PC-3 (cell line): ENCODE results near the gene SLC1A7. TPM values are rescaled to one million over a fixed set of nuclear protein-coding genes. Genes with fewer than 3 reads are reported as not detected.
A peak's percentile ranks its signal among the peaks of the same experiment; 100 is the strongest.

Source experiments
- ATAC-seq: fragments of 200-7000 bp; cut with Tn5 transposase; 2 replicates; pipeline ENCODE4 v1.9.1; 2020; ENCODE audit warnings: mild to moderate bottlenecking, moderate library complexity
- BruUV-seq: library from RNA; stranded (reverse); fragments of 400-500 nt; replicated peaks from 2 replicates; lab custom pipeline; 2021; lab: Mats Ljungman, UMichigan
- CTCF ChIA-PET: fragments of 300-600 bp; sonication (Branson Sonifier 250); formaldehyde crosslinking; loops from one replicate; lab custom pipeline; 2022; ENCODE audit warnings: antibody characterized with exemption; lab: Charles Lee
- POLR2A ChIA-PET: fragments of 300-600 bp; sonication (Branson Sonifier 250); formaldehyde crosslinking; loops from one replicate; lab custom pipeline; 2022; ENCODE audit warnings: antibody characterized with exemption; ENCODE audit not compliant: unreplicated experiment; lab: Charles Lee
- DNase-seq: peaks from one replicate; pipeline ENCODE4 v3.0.0-alpha.2; 2015
- H2AFZ ChIP-seq: fragments of 300-600 bp; sonication (generic); 2 replicates; pipeline ENCODE4 v1.6.0; 2016; ENCODE audit warnings: antibody characterized with exemption, low read length
- H3F3A ChIP-seq: fragments of 300-600 bp; sonication (generic); one replicate; pipeline ENCODE4 v1.6.0; 2017; ENCODE audit warnings: antibody characterized with exemption, low read length, control low read depth, mild to moderate bottlenecking; ENCODE audit not compliant: unreplicated experiment
- H3K27ac ChIP-seq: fragments of 300-600 bp; sonication (generic); 2 replicates; pipeline ENCODE4 v1.5.1; 2016; ENCODE audit warnings: mild to moderate bottlenecking, low read length
- H3K27me3 ChIP-seq: fragments of 300-600 bp; sonication (generic); 2 replicates; pipeline ENCODE4 v1.6.1; 2016; ENCODE audit warnings: low read length, mixed read lengths
- H3K36me3 ChIP-seq: fragments of 300-600 bp; sonication (generic); 2 replicates; pipeline ENCODE4 v1.6.1; 2016; ENCODE audit warnings: low read depth, mixed run types, low read length, mixed read lengths
- H3K4me1 ChIP-seq: fragments of 300-600 bp; sonication (generic); 2 replicates; pipeline ENCODE4 v1.5.1; 2016; ENCODE audit warnings: low read length; ENCODE audit not compliant: insufficient read depth
- H3K4me2 ChIP-seq: fragments of 300-600 bp; sonication (generic); 2 replicates; pipeline ENCODE4 v1.6.0; 2016; ENCODE audit warnings: low read length
- H3K4me3 ChIP-seq: fragments of 300-600 bp; sonication (generic); 2 replicates; pipeline ENCODE4 v1.5.1; 2016; ENCODE audit warnings: mild to moderate bottlenecking, low read length, mixed read lengths
- H3K79me2 ChIP-seq: fragments of 300-600 bp; sonication (generic); 2 replicates; pipeline ENCODE4 v1.6.1; 2017; ENCODE audit warnings: low read length, mixed read lengths
- H3K9ac ChIP-seq: fragments of 300-600 bp; sonication (generic); 2 replicates; pipeline ENCODE4 v1.6.0; 2016; ENCODE audit warnings: mild to moderate bottlenecking, low read length
- H3K9me2 ChIP-seq: fragments of 300-600 bp; sonication (generic); replicated peaks from 2 replicates; pipeline ENCODE4 v1.6.1; 2016; ENCODE audit warnings: mixed run types, low read length, mixed read lengths
- H3K9me3 ChIP-seq: fragments of 300-600 bp; sonication (generic); 2 replicates; pipeline ENCODE4 v1.6.1; 2016; ENCODE audit warnings: low read length, mixed read lengths
- H4K20me1 ChIP-seq: fragments of 300-600 bp; sonication (generic); 2 replicates; pipeline ENCODE4 v1.6.1; 2016; ENCODE audit warnings: low read length, mixed read lengths
- CTCF ChIP-seq: fragments of 300-600 bp; sonication (generic); conservative IDR thresholded peaks from 2 replicates; pipeline ENCODE4 v1.5.1; 2017; ENCODE audit warnings: antibody characterized with exemption, low read depth, mild to moderate bottlenecking, low read length
- EZH2 ChIP-seq: fragments of 300-600 bp; sonication (generic); IDR thresholded peaks from one replicate; pipeline ENCODE4 v1.6.1; 2017; ENCODE audit warnings: antibody characterized with exemption, mild to moderate bottlenecking, low read length; ENCODE audit not compliant: unreplicated experiment
- EZH2phosphoT487 ChIP-seq: fragments of 300-600 bp; sonication (generic); IDR thresholded peaks from 2 replicates; pipeline ENCODE4 v1.6.1; 2018; ENCODE audit warnings: mild to moderate bottlenecking, antibody characterized with exemption, low read length, borderline replicate concordance
- intact Hi-C: fragments of 100-400 bp; cut with micrococcal nuclease; formaldehyde crosslinking; loops from 2 replicates; pipeline ENCODE4 v1.9.0; 2023
- total RNA-seq: library from RNA; depleted of rRNA; stranded (reverse); fragments of >200 nt; gene quantifications from 2 replicates; pipeline ENCODE4 v1.2.3, GENCODE V29; 2014

Gene SLC1A7
- total RNA-seq, 1 experiment from 2014 or later: 0.26 TPM

GRCh38 chr1:53111693-53112092 lies 30.7 kb downstream of the SLC1A7 start:
- Histone ChIP-seq H3K27me3 (no peaks in the 10 kb centered on the region), H3K4me1 (peaks cover 48% of the 10 kb centered on the region), H3K4me2 (no peak overlapping the region), H3F3A (peaks cover 9% of the 10 kb centered on the region), H3K9ac (peak overlapping the region; percentile 29; the same call in 1 of the 2 replicates), H3K9me2 (no peaks in the 10 kb centered on the region), H2AFZ (no peak overlapping the region), H3K79me2 (no peaks in the 10 kb centered on the region), H3K36me3 (no peaks in the 10 kb centered on the region), H3K4me3 (no peak overlapping the region), H4K20me1 (no peaks in the 10 kb centered on the region), H3K9me3 (no peaks in the 10 kb centered on the region), H3K27ac (peak overlapping the region; percentile 96)
- ChIA-PET CTCF (no interaction called here), POLR2A (no interaction called here)
- intact Hi-C loops: no loop called here
- ATAC-seq (no peak), DNase-seq (no peak)
- TF ChIP-seq CTCF: no peak
- TF ChIP-seq EZH2: no peak
- TF ChIP-seq EZH2phosphoT487: no peak
- BruUV-seq: no TSS peak

- Histone ChIP-seq H4K20me1 (no peaks in the 10 kb centered on the region), H3F3A (peaks cover 9% of the 10 kb centered on the region), H3K79me2 (no peaks in the 10 kb centered on the region), H3K27me3 (no peaks in the 10 kb centered on the region), H3K4me1 (peaks cover 53% of the 10 kb centered on the region), H3K36me3 (no peaks in the 10 kb centered on the region), H3K9me2 (no peaks in the 10 kb centered on the region), H3K9ac (peak overlapping the region; percentile 37; the same call in 1 of the 2 replicates), H3K27ac (peak overlapping the region; percentile 96), H3K4me2 (peak overlapping the region; percentile 45), H3K9me3 (no peaks in the 10 kb centered on the region), H3K4me3 (no peak overlapping the region), H2AFZ (0 out of 2 replicates have a peak overlapping the region, but pooled peaks have one; percentile 39)
- POLR2A ChIA-PET: no interaction called here
- no peak for TF ChIP-seq CTCF
- TF ChIP-seq EZH2phosphoT487: no peak
- TF ChIP-seq EZH2: no peak
- peak; percentile 65 for DNase-seq
- CTCF ChIA-PET: no interaction called here
- BruUV-seq: no TSS peak
- peak; percentile 25 for ATAC-seq
- intact Hi-C loops: no loop called here
Measured at GRCh38 chr1:53111073-53111556, 31.3 kb downstream of the SLC1A7 start.

DNA sequence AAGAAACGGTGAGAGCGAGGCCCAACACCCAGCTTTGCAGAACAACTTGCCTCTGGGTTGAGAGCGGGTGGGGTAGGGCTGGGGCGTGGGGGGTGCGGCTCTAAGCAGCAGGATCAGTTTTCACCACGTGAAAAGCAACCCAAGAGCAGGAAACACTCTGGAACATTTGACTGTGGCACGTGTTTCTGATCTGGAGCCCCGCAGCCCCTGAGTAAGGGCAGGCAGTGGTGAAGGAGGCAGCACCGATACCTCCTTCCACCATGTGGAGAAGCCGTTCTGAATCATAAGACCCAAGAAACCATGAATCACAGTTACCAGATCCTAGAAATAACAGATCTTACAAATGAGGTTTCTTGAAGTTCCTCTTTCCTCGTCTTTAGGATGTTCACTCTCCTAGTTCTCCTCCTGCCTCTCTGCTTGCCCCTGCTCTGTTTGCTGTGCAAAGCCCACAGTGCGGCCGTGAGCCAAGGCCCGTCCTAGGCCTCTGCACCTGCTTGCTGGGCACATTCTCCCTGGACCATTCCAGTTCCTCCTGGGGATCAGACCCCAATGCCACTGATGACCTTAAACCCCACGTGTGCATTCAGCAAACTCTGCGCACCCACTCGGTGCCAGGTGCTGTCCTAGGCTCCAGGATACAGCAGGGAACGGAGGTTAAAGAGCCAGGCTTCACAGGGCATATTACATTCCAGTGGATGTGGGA lies 31.9 kb downstream of the SLC1A7 start:
- Histone ChIP-seq H3K79me2 (no peaks in the 10 kb centered on the region), H3K36me3 (no peaks in the 10 kb centered on the region), H3K27me3 (no peaks in the 10 kb centered on the region), H2AFZ (no peak overlapping the region), H3K9me2 (no peaks in the 10 kb centered on the region), H3K4me2 (peak overlapping the region; percentile 45), H3K4me3 (no peak overlapping the region), H4K20me1 (no peaks in the 10 kb centered on the region), H3F3A (peaks cover 9% of the 10 kb centered on the region), H3K9me3 (no peaks in the 10 kb centered on the region), H3K4me1 (peaks cover 59% of the 10 kb centered on the region), H3K27ac (peak overlapping the region; percentile 96), H3K9ac (peak overlapping the region; percentile 37; the same call in 1 of the 2 replicates)
- ChIA-PET CTCF (no interaction called here), POLR2A (no interaction called here)
- BruUV-seq: no TSS peak
- ATAC-seq (no peak), DNase-seq (peak; percentile 16)
- TF ChIP-seq EZH2 (no peak), EZH2phosphoT487 (no peak), CTCF (no peak)
- intact Hi-C loops: no loop called here
